ENCODE results near the gene ANXA8L1. TPM values are rescaled to one million over a fixed set of nuclear protein-coding genes. Genes with fewer than 3 reads are reported as not detected.
A peak's percentile ranks its signal among the peaks of the same experiment; 100 is the strongest.
"Not testable (repeated sequence)": the region's sequence is repeated elsewhere in the genome, so short reads cannot be mapped to it uniquely, and the experiment has no call there.

The ANXA8L1 gene
- total RNA-seq, 2 experiments from 2014 or later: not detected

- H3K27me3 Mint-ChIP-seq (ENCODE audit: low read depth); intact Hi-C loops (cut with micrococcal nuclease); DNase-seq; H3K9me3 Mint-ChIP-seq; H3K4me3 Mint-ChIP-seq; H3K27ac Mint-ChIP-seq; H3K36me3 Mint-ChIP-seq (ENCODE audit: low read depth); H3K4me1 Mint-ChIP-seq (ENCODE audit: low read depth); CTCF ChIA-PET: not testable (repeated sequence)
Measured at GRCh38 chr10:46377651-46378050, 2.1 kb downstream of the ANXA8L1 start.

DNA sequence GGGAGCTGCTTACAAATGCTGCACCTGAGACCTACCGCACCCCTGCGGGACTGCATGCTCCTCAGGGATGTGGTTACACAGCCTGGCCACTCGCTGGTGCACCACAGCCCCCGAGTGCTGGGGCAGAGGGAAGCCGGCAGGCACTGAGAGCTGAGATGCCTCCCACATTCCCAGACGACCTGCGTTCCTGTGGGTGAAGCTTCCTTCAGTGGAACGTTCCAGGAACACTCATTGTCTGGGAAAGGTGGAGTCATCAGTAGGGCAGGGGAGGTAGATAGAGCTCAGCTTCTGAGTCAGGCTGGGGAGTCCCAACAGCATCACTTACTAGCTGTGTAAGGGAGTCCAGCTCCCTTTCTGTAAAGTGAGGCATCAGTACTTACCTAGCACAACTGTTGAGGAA is 2.5 kb downstream of the ANXA8L1 start:
- H3K27ac Mint-ChIP-seq; CTCF ChIA-PET; H3K4me1 Mint-ChIP-seq (ENCODE audit: low read depth): not testable (repeated sequence)

GRCh38 chr10:46379233-46379848 is 3.8 kb downstream of the ANXA8L1 start:
- H3K27me3 Mint-ChIP-seq (ENCODE audit: low read depth); CTCF ChIA-PET; H3K4me1 Mint-ChIP-seq (ENCODE audit: low read depth); H3K4me3 Mint-ChIP-seq; H3K27ac Mint-ChIP-seq; intact Hi-C loops (cut with micrococcal nuclease); DNase-seq; H3K9me3 Mint-ChIP-seq; H3K36me3 Mint-ChIP-seq (ENCODE audit: low read depth): not testable (repeated sequence)

More for the DNA sequence above, 2.5 kb downstream of the ANXA8L1 start:
- H3K9me3 Mint-ChIP-seq; H3K27me3 Mint-ChIP-seq (ENCODE audit: low read depth); H3K4me3 Mint-ChIP-seq; H3K36me3 Mint-ChIP-seq (ENCODE audit: low read depth); DNase-seq; intact Hi-C loops (cut with micrococcal nuclease): not testable (repeated sequence)

DNA sequence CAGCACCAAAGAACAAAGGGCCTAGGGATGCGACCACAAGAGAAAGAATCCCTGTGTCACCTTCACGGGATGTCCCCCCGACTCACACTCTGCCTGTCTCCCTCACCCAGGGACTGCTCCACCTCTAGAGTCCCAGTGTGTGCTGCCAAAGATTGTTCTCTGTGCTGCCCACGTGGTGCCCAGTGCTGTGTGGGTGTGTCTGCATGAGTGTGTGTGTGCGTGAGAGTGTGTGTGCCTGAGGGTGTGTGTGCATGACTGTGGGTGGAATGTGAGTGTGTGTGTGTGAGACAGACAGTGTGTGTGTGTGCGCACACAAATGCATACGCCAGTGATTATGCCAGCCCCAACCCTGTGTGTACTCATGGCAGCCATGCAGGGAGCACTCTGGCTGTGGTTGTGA is 10.3 kb downstream of the ANXA8L1 start:
- H3K9me3 Mint-ChIP-seq: not testable (repeated sequence)

GRCh38 chr10:46386694-46387093 is 11.1 kb downstream of the ANXA8L1 start:
- H3K4me1 Mint-ChIP-seq (ENCODE audit: low read depth); intact Hi-C loops (cut with micrococcal nuclease); H3K27me3 Mint-ChIP-seq (ENCODE audit: low read depth); H3K4me3 Mint-ChIP-seq; CTCF ChIA-PET; H3K27ac Mint-ChIP-seq; H3K9me3 Mint-ChIP-seq; H3K36me3 Mint-ChIP-seq (ENCODE audit: low read depth); DNase-seq: not testable (repeated sequence)

More for the DNA sequence above, 10.3 kb downstream of the ANXA8L1 start:
- H3K4me3 Mint-ChIP-seq; DNase-seq; H3K4me1 Mint-ChIP-seq (ENCODE audit: low read depth); H3K36me3 Mint-ChIP-seq (ENCODE audit: low read depth); CTCF ChIA-PET; H3K27me3 Mint-ChIP-seq (ENCODE audit: low read depth); intact Hi-C loops (cut with micrococcal nuclease); H3K27ac Mint-ChIP-seq: not testable (repeated sequence)

- H3K36me3 Mint-ChIP-seq (ENCODE audit: low read depth); H3K4me1 Mint-ChIP-seq (ENCODE audit: low read depth); H3K27ac Mint-ChIP-seq; H3K9me3 Mint-ChIP-seq; CTCF ChIA-PET; H3K4me3 Mint-ChIP-seq; H3K27me3 Mint-ChIP-seq (ENCODE audit: low read depth); DNase-seq; intact Hi-C loops (cut with micrococcal nuclease): not testable (repeated sequence)
Measured at GRCh38 chr10:46387309-46387902, 11.8 kb downstream of the ANXA8L1 start.

- H3K27ac Mint-ChIP-seq; H3K4me1 Mint-ChIP-seq (ENCODE audit: low read depth); H3K9me3 Mint-ChIP-seq; H3K27me3 Mint-ChIP-seq (ENCODE audit: low read depth); CTCF ChIA-PET; H3K36me3 Mint-ChIP-seq (ENCODE audit: low read depth); intact Hi-C loops (cut with micrococcal nuclease); H3K4me3 Mint-ChIP-seq; DNase-seq: not testable (repeated sequence)
Measured at GRCh38 chr10:46391422-46391821, 15.8 kb downstream of the ANXA8L1 start.

DNA sequence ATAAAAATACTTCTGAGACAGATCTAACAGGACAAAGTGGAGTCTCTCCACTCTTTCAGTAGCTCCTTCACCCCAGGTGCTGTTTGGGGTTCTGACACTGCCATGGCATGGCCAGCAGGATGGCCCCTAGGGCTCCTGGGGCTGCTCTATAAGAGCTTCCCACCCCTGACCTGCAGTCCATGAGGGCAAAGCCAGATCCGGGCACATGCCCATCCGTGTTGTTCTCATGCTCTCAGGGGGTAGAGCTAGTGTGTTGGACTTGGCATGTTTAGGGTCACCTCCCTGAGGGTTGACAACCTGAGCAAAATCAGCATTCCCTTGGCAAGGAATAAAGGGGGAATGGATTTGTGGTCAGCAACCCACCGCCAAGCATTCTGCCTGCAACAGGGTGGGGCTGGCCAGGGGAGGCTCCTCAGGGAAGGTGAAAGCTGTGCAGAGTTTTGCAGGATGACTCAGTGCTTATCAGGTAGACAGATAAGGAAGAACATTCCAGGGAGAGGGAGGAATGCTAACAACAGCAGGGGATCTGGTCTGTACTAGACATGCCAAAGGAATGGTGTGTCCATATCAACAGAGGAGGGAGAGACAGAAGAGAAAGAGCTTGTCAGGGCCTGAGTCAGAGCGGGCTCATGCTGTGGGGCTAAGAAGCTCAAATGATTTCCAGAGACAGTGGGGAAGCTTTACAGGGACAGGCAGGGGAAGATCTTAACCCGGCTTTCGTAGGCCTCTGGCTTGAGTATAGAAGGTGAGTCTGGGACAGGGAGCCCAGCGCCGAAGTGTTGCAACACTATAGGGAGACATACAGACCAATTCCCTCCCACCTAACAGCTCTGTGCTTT is 21.1 kb downstream of the ANXA8L1 start:
- H3K27ac Mint-ChIP-seq; H3K4me3 Mint-ChIP-seq; H3K9me3 Mint-ChIP-seq; CTCF ChIA-PET; DNase-seq; intact Hi-C loops (cut with micrococcal nuclease); H3K27me3 Mint-ChIP-seq (ENCODE audit: low read depth); H3K4me1 Mint-ChIP-seq (ENCODE audit: low read depth); H3K36me3 Mint-ChIP-seq (ENCODE audit: low read depth): not testable (repeated sequence)

GRCh38 chr10:46397767-46398166 is 22.2 kb downstream of the ANXA8L1 start:
- H3K4me1 Mint-ChIP-seq (ENCODE audit: low read depth); H3K27me3 Mint-ChIP-seq (ENCODE audit: low read depth); intact Hi-C loops (cut with micrococcal nuclease); H3K4me3 Mint-ChIP-seq; CTCF ChIA-PET; H3K36me3 Mint-ChIP-seq (ENCODE audit: low read depth); DNase-seq; H3K27ac Mint-ChIP-seq; H3K9me3 Mint-ChIP-seq: not testable (repeated sequence)

GRCh38 chr10:46398212-46398886 is 22.8 kb downstream of the ANXA8L1 start:
- DNase-seq; H3K27ac Mint-ChIP-seq; H3K4me1 Mint-ChIP-seq (ENCODE audit: low read depth); intact Hi-C loops (cut with micrococcal nuclease); H3K9me3 Mint-ChIP-seq; CTCF ChIA-PET; H3K36me3 Mint-ChIP-seq (ENCODE audit: low read depth); H3K27me3 Mint-ChIP-seq (ENCODE audit: low read depth): not testable (repeated sequence)
- H3K4me3 Mint-ChIP-seq: peak overlapping the region; percentile 8

- H3K4me1 Mint-ChIP-seq (ENCODE audit: low read depth); intact Hi-C loops (cut with micrococcal nuclease); H3K27ac Mint-ChIP-seq; DNase-seq; H3K27me3 Mint-ChIP-seq (ENCODE audit: low read depth); H3K4me3 Mint-ChIP-seq; H3K36me3 Mint-ChIP-seq (ENCODE audit: low read depth); CTCF ChIA-PET; H3K9me3 Mint-ChIP-seq: not testable (repeated sequence)
Measured at GRCh38 chr10:46409556-46409955, 34.0 kb downstream of the ANXA8L1 start.

DNA sequence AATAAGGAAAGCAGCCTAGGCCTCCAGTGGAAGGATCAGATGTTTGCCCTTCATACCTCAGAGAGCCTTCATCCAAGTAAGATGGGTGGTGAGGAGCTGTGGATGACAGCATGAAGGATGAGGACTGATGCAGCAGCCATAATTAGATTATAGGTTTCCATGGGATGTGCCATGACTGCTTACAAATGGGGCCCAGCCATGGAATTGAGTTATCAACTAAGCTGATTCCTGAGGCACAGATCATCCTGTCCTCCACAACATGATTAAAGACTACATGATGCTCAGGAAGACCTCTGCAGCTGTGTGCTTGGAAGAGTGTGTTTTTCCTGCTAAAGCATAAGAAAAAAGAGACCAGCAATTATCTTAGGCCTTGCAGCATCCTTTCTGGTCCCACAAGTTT is 35.5 kb downstream of the ANXA8L1 start:
- H3K4me1 Mint-ChIP-seq (ENCODE audit: low read depth); H3K27ac Mint-ChIP-seq; H3K9me3 Mint-ChIP-seq; DNase-seq; H3K27me3 Mint-ChIP-seq (ENCODE audit: low read depth); H3K4me3 Mint-ChIP-seq; CTCF ChIA-PET; intact Hi-C loops (cut with micrococcal nuclease); H3K36me3 Mint-ChIP-seq (ENCODE audit: low read depth): not testable (repeated sequence)
